KMS-11 (cell line): Measurements from ENCODE around the gene NFATC1.

ENCODE experiments used
- H2AFZ ChIP-seq: fragments of 200-600 bp; sonication (generic); 2 replicates; pipeline ENCODE4 v1.6.1; 2016; ENCODE audit warnings: antibody characterized with exemption, mixed run types, low read depth
- H3K27ac ChIP-seq: fragments of 200-600 bp; sonication (generic); 2 replicates; pipeline ENCODE4 v1.6.1; 2016; ENCODE audit warnings: mild to moderate bottlenecking, mixed run types
- H3K27me3 ChIP-seq: fragments of 200-600 bp; sonication (generic); 2 replicates; pipeline ENCODE4 v1.6.1; 2017; ENCODE audit warnings: mild to moderate bottlenecking, low read depth, mixed run types, moderate library complexity; ENCODE audit not compliant: insufficient read depth
- H3K36me3 ChIP-seq: fragments of 200-600 bp; sonication (generic); 2 replicates; pipeline ENCODE4 v1.6.1; 2017; ENCODE audit warnings: mild to moderate bottlenecking, mixed run types; ENCODE audit not compliant: insufficient read depth
- H3K4me1 ChIP-seq: fragments of 200-600 bp; sonication (generic); 2 replicates; pipeline ENCODE4 v1.6.1; 2016; ENCODE audit warnings: mild to moderate bottlenecking, low read depth, mixed run types; ENCODE audit not compliant: poor library complexity, severe bottlenecking
- H3K4me2 ChIP-seq: fragments of 200-600 bp; sonication (generic); 2 replicates; pipeline ENCODE4 v1.7.0; 2016; ENCODE audit warnings: mild to moderate bottlenecking, mixed run types
- H3K4me3 ChIP-seq: fragments of 200-600 bp; sonication (generic); IDR thresholded peaks from 2 replicates; pipeline ENCODE4 v1.6.1; 2017; ENCODE audit warnings: low read depth, low read length, mixed read lengths; ENCODE audit not compliant: insufficient read depth
- H3K79me2 ChIP-seq: fragments of 200-600 bp; sonication (generic); 2 replicates; pipeline ENCODE4 v1.6.1; 2016; ENCODE audit warnings: low read depth, mixed run types; ENCODE audit not compliant: insufficient read depth
- H3K9ac ChIP-seq: fragments of 200-600 bp; sonication (generic); 2 replicates; pipeline ENCODE4 v1.6.1; 2016; ENCODE audit warnings: mild to moderate bottlenecking, mixed run types
- H4K20me1 ChIP-seq: fragments of 200-600 bp; sonication (generic); 2 replicates; pipeline ENCODE4 v1.6.1; 2016; ENCODE audit warnings: mild to moderate bottlenecking, mixed run types; ENCODE audit not compliant: insufficient read depth
- CTCF ChIP-seq: fragments of 200-600 bp; sonication (generic); conservative IDR thresholded peaks from 2 replicates; pipeline ENCODE4 v1.6.1; 2017; ENCODE audit warnings: low read depth, mild to moderate bottlenecking, antibody characterized with exemption, low read length, moderate library complexity, mixed read lengths

The NFATC1 gene

GRCh38 chr18:79442508-79443221 is 46.9 kb downstream of the NFATC1 start:
- Histone ChIP-seq H3K4me2 (no peak overlapping the region), H2AFZ (no peak overlapping the region), H3K79me2 (no peaks in the 10 kb centered on the region), H3K4me1 (no peaks in the 10 kb centered on the region), H3K9ac (no peak overlapping the region), H4K20me1 (no peaks in the 10 kb centered on the region), H3K36me3 (no peaks in the 10 kb centered on the region), H3K27ac (no peak overlapping the region), H3K4me3 (no peak overlapping the region), H3K27me3 (no peaks in the 10 kb centered on the region)
- no peak for TF ChIP-seq CTCF

GRCh38 chr18:79445221-79445620 is 49.5 kb downstream of the NFATC1 start:
- H3K36me3 ChIP-seq, result 0 out of 2 replicates have a peak, but pooled peaks cover 3% of the 10 kb centered on the region
- H3K4me2 ChIP-seq, result no peak overlapping the region
- H3K79me2 ChIP-seq, result no peaks in the 10 kb centered on the region
- no peaks in the 10 kb centered on the region for H3K27me3 ChIP-seq
- no peak for TF ChIP-seq CTCF
- no peak overlapping the region for H3K4me3 ChIP-seq
- no peaks in the 10 kb centered on the region for H4K20me1 ChIP-seq
- H2AFZ ChIP-seq, result no peak overlapping the region
- no peak overlapping the region for H3K27ac ChIP-seq
- no peak overlapping the region for H3K9ac ChIP-seq
- H3K4me1 ChIP-seq, result no peaks in the 10 kb centered on the region

DNA sequence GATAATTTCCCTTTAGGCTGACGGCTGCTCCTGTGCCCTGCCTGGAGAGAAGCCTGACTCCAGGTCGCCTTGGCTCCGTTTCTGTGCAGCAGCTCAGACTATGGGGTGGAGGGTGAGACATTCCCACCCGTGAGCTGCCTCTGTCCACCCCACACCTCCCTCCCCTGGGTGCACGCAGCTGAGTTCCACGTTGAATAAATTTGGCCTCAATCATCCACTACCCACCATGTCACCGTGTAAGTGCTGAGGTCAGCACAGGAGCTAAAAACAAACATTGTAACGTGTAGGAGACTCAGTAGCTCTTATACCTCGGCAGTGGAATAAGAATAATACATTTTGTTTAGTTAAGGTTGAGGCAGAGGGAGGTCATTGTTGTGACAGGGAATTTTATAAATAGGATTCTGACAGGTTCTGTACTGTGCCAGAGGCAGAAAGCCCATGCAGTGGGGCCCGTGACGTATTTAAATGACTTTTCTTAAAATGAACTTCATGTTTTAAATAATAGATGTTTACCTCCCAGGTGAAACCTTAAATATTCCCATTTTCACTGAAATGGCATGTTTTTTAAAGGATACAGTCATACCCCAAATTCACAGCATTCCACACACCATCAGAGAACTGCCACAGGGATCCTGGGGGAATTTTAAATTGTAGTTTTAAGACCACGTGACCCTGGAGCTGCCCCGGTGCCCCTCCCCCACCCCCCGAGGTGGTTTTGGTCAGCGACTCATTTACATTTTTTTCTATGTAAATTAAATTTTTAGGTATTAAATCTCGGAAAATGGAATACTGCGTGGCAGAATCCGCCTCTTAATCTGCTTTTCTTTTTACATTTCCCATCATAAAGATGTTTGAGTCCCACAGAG is 50.2 kb downstream of the NFATC1 start:
- Histone ChIP-seq H4K20me1 (no peaks in the 10 kb centered on the region), H3K79me2 (no peaks in the 10 kb centered on the region), H3K4me2 (no peak overlapping the region), H3K4me1 (no peaks in the 10 kb centered on the region), H3K27ac (no peak overlapping the region), H3K9ac (no peak overlapping the region), H3K36me3 (peaks cover 3% of the 10 kb centered on the region; the same call in 1 of the 2 replicates), H2AFZ (no peak overlapping the region), H3K4me3 (no peak overlapping the region), H3K27me3 (no peaks in the 10 kb centered on the region)
- TF ChIP-seq CTCF, result no peak

DNA sequence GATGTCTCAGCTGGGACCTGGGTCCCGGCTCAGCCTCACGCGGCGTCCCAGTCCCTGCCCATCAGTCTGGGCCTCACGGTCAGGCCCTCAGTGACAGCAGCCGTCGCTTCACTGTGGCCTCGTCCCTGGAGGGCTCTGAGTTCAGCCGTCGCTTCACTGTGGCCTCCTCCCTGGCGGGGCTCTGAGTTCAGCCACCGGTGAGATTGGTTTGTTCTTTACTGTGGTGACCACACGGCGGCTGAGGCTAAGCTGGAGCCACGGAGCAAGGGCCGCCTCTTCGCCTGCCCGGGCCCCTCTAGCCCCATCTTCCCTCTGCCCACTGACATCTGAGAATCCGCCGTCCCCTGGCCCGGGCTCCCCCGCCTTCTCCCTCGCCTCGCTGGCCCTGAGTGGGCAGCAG is 51.2 kb downstream of the NFATC1 start:
- peaks cover 3% of the 10 kb centered on the region; the same call in 1 of the 2 replicates for H3K36me3 ChIP-seq
- no peaks in the 10 kb centered on the region for H4K20me1 ChIP-seq
- no peak overlapping the region for H3K4me3 ChIP-seq
- no peak overlapping the region for H3K27ac ChIP-seq
- H3K4me2 ChIP-seq, result no peak overlapping the region
- H3K27me3 ChIP-seq, result no peaks in the 10 kb centered on the region
- H3K79me2 ChIP-seq, result no peaks in the 10 kb centered on the region
- no peak overlapping the region for H2AFZ ChIP-seq
- no peak for TF ChIP-seq CTCF
- H3K9ac ChIP-seq, result no peak overlapping the region
- no peaks in the 10 kb centered on the region for H3K4me1 ChIP-seq
